SK-N-SH (cell line): Measurements from ENCODE around the gene ZNF606. TPM values are rescaled to one million over a fixed set of nuclear protein-coding genes. Genes with fewer than 3 reads are reported as not detected.

Experiments used
- CHD2 ChIP-seq: fragments of 150-350 bp; IDR thresholded peaks from 2 replicates; pipeline ENCODE4 v1.6.1; 2018; ENCODE audit warnings: low read length; ENCODE audit not compliant: partially characterized antibody
- ELF1 ChIP-seq: IDR thresholded peaks from 2 replicates; pipeline ENCODE4 v1.4.0; 2012
- EZH2phosphoT487 ChIP-seq: fragments of 200-600 bp; sonication (generic); IDR thresholded peaks from 2 replicates; pipeline ENCODE4 v1.6.1; 2017; ENCODE audit warnings: low read depth, mixed run types, mild to moderate bottlenecking, antibody characterized with exemption, moderate library complexity, borderline replicate concordance
- FOXJ3 ChIP-seq: sonication (generic); formaldehyde crosslinking; IDR thresholded peaks from 2 replicates; pipeline ENCODE4 v1.5.1; 2020; ENCODE audit warnings: mild to moderate bottlenecking, missing genetic modification reagents
- MXI1 ChIP-seq: IDR thresholded peaks from 2 replicates; pipeline ENCODE4 v1.6.1; 2012; ENCODE audit warnings: mild to moderate bottlenecking, low read depth, low read length, improper control_type of control experiment
- NFIC ChIP-seq: IDR thresholded peaks from 2 replicates; pipeline ENCODE4 v1.4.0; 2012; ENCODE audit warnings: borderline replicate concordance
- NRF1 ChIP-seq: IDR thresholded peaks from 2 replicates; pipeline ENCODE4 v1.6.1; 2012; ENCODE audit warnings: low read depth, mild to moderate bottlenecking, low read length
- RAD21 ChIP-seq: IDR thresholded peaks from 2 replicates; pipeline ENCODE4 v1.6.1; 2012; ENCODE audit warnings: mild to moderate bottlenecking, low read length
- RCOR1 ChIP-seq: fragments of 150-350 bp; IDR thresholded peaks from 2 replicates; pipeline ENCODE4 v1.6.1; 2017; ENCODE audit warnings: antibody characterized with exemption, low read length
- RXRA ChIP-seq: IDR thresholded peaks from 2 replicates; pipeline ENCODE4 v1.4.0; 2012; ENCODE audit warnings: low read depth, mild to moderate bottlenecking, borderline replicate concordance
- SIN3A ChIP-seq: IDR thresholded peaks from 2 replicates; pipeline ENCODE4 v1.6.1; 2012; ENCODE audit warnings: low read depth, mild to moderate bottlenecking, low read length, moderate library complexity, borderline replicate concordance
- TCF12 ChIP-seq: IDR thresholded peaks from 2 replicates; pipeline ENCODE4 v1.4.0; 2012
- TEAD4 ChIP-seq: IDR thresholded peaks from 2 replicates; pipeline ENCODE4 v1.4.0; 2012; ENCODE audit warnings: mild to moderate bottlenecking, borderline replicate concordance; ENCODE audit not compliant: insufficient read depth
- YY1 ChIP-seq: IDR thresholded peaks from 2 replicates; pipeline ENCODE4 v1.4.0; 2012; ENCODE audit warnings: low read depth, mild to moderate bottlenecking
- polyA plus RNA-seq, 3 experiments: library from polyadenylated mRNA; depleted of rRNA; stranded (reverse); fragments of >200 nt; gene quantifications; 2 replicates each; pipeline ENCODE4 v1.2.3, GENCODE V29; 2012
- TF ChIP-seq, protein P1 (sequence below): fragments of 200-600 bp; sonication (generic); IDR thresholded peaks from 2 replicates; pipeline ENCODE4 v1.6.1; 2017; ENCODE audit warnings: antibody characterized with exemption, mild to moderate bottlenecking, moderate library complexity
- TF ChIP-seq, protein P2 (sequence below): fragments of 150-350 bp; IDR thresholded peaks from 2 replicates; pipeline ENCODE4 v1.6.1; 2016; ENCODE audit warnings: mild to moderate bottlenecking, low read depth, low read length
- TF ChIP-seq, protein P3 (sequence below): IDR thresholded peaks from 2 replicates; pipeline ENCODE4 v1.6.1; 2012; ENCODE audit warnings: mild to moderate bottlenecking, low read depth, low read length, moderate library complexity
- TF ChIP-seq, protein P4 (sequence below): fragments of 150-350 bp; IDR thresholded peaks from 2 replicates; pipeline ENCODE4 v1.6.1; 2017; ENCODE audit warnings: antibody characterized with exemption, low read length, low read depth, borderline replicate concordance
- TF ChIP-seq, protein P5 (sequence below): IDR thresholded peaks from 2 replicates; pipeline ENCODE4 v1.4.0; 2012; ENCODE audit warnings: low read depth, borderline replicate concordance
- TF ChIP-seq, protein P6 (sequence below): IDR thresholded peaks from 2 replicates; pipeline ENCODE4 v1.4.0; 2012; ENCODE audit warnings: low read depth

The ZNF606 gene
- polyA plus RNA-seq, 1 of the 3 experiments (the other 2 are of a cell fraction): 2.9 TPM

DNA sequence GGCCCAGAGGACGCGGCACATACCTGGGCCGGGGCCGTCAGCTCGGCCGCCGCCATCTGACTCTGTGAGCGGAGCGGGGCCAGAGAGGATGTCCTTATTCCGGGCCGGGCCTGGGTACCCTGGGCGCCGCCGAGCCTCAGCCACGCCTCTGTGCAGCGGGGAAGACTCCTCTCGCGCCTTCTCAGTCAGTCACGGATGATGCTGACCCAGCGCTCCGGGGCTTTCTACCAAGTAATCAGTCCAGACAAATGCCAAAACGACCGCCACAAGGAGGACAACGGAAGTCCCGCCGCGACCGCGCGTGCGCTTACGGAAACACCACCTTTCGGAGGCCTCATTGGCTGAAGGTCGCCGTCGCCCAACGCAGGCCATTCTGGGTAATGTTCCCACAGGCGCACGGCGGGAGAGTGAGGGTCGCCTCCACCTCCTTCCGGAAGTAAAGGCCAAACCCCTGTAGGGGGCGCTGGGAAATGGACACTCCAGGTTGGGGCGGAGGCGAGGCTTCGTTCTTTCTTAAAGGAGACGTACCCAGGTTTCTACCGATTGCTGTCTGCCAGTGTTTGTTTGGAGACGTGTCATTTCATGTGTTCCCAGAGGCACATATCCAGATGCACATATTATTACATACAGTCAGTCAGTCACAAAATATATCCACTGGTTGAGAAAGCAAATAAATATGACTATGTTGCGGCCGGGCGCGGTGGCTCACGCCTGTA lies 55.0 kb downstream of the ZNF606 start, which contains the start of gene ZNF256 (continued):
- TF ChIP-seq, protein P1, sequence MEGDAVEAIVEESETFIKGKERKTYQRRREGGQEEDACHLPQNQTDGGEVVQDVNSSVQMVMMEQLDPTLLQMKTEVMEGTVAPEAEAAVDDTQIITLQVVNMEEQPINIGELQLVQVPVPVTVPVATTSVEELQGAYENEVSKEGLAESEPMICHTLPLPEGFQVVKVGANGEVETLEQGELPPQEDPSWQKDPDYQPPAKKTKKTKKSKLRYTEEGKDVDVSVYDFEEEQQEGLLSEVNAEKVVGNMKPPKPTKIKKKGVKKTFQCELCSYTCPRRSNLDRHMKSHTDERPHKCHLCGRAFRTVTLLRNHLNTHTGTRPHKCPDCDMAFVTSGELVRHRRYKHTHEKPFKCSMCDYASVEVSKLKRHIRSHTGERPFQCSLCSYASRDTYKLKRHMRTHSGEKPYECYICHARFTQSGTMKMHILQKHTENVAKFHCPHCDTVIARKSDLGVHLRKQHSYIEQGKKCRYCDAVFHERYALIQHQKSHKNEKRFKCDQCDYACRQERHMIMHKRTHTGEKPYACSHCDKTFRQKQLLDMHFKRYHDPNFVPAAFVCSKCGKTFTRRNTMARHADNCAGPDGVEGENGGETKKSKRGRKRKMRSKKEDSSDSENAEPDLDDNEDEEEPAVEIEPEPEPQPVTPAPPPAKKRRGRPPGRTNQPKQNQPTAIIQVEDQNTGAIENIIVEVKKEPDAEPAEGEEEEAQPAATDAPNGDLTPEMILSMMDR: peak; percentile 59
- no peak for TF ChIP-seq TCF12
- peak; percentile 38; the same call in 1 of the 2 replicates for TF ChIP-seq YY1
- no peak for TF ChIP-seq RCOR1
- TF ChIP-seq NFIC: no peak
- peak; percentile 36 for TF ChIP-seq RAD21
- TF ChIP-seq NRF1: peak; percentile 57
- no peak for TF ChIP-seq EZH2phosphoT487
- no peak for TF ChIP-seq FOXJ3 (CRISPR knock-in tag)
- peak; percentile 87 for TF ChIP-seq ELF1
- TF ChIP-seq, protein P2, sequence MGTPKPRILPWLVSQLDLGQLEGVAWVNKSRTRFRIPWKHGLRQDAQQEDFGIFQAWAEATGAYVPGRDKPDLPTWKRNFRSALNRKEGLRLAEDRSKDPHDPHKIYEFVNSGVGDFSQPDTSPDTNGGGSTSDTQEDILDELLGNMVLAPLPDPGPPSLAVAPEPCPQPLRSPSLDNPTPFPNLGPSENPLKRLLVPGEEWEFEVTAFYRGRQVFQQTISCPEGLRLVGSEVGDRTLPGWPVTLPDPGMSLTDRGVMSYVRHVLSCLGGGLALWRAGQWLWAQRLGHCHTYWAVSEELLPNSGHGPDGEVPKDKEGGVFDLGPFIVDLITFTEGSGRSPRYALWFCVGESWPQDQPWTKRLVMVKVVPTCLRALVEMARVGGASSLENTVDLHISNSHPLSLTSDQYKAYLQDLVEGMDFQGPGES: no peak
- TF ChIP-seq, protein P3, sequence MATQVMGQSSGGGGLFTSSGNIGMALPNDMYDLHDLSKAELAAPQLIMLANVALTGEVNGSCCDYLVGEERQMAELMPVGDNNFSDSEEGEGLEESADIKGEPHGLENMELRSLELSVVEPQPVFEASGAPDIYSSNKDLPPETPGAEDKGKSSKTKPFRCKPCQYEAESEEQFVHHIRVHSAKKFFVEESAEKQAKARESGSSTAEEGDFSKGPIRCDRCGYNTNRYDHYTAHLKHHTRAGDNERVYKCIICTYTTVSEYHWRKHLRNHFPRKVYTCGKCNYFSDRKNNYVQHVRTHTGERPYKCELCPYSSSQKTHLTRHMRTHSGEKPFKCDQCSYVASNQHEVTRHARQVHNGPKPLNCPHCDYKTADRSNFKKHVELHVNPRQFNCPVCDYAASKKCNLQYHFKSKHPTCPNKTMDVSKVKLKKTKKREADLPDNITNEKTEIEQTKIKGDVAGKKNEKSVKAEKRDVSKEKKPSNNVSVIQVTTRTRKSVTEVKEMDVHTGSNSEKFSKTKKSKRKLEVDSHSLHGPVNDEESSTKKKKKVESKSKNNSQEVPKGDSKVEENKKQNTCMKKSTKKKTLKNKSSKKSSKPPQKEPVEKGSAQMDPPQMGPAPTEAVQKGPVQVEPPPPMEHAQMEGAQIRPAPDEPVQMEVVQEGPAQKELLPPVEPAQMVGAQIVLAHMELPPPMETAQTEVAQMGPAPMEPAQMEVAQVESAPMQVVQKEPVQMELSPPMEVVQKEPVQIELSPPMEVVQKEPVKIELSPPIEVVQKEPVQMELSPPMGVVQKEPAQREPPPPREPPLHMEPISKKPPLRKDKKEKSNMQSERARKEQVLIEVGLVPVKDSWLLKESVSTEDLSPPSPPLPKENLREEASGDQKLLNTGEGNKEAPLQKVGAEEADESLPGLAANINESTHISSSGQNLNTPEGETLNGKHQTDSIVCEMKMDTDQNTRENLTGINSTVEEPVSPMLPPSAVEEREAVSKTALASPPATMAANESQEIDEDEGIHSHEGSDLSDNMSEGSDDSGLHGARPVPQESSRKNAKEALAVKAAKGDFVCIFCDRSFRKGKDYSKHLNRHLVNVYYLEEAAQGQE: no peak
- TF ChIP-seq CHD2: peak; percentile 86
- no peak for TF ChIP-seq SIN3A
- TF ChIP-seq, protein P4, sequence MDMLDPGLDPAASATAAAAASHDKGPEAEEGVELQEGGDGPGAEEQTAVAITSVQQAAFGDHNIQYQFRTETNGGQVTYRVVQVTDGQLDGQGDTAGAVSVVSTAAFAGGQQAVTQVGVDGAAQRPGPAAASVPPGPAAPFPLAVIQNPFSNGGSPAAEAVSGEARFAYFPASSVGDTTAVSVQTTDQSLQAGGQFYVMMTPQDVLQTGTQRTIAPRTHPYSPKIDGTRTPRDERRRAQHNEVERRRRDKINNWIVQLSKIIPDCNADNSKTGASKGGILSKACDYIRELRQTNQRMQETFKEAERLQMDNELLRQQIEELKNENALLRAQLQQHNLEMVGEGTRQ: no peak
- TF ChIP-seq, protein P5, sequence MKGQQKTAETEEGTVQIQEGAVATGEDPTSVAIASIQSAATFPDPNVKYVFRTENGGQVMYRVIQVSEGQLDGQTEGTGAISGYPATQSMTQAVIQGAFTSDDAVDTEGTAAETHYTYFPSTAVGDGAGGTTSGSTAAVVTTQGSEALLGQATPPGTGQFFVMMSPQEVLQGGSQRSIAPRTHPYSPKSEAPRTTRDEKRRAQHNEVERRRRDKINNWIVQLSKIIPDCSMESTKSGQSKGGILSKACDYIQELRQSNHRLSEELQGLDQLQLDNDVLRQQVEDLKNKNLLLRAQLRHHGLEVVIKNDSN: no peak
- TF ChIP-seq, protein P6, sequence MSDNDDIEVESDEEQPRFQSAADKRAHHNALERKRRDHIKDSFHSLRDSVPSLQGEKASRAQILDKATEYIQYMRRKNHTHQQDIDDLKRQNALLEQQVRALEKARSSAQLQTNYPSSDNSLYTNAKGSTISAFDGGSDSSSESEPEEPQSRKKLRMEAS: peak; percentile 74
- TF ChIP-seq MXI1: peak; percentile 74
- no peak for TF ChIP-seq TEAD4
- TF ChIP-seq RXRA: no peak
